GM18526 (cell line): Measurements from ENCODE around the gene COL4A2.

Experiments used
- POLR2A ChIP-seq: IDR thresholded peaks from 3 replicates; pipeline ENCODE4 v1.6.1; 2011; ENCODE audit not compliant: insufficient read length; ENCODE audit errors: extremely low read depth

Gene COL4A2

GRCh38 chr13:110280985-110281688, 25.9 kb upstream of the COL4A2 start:
- TF ChIP-seq POLR2A = no peak

- TF ChIP-seq POLR2A = no peak
These were observed 25.3 kb upstream of the COL4A2 start for GRCh38 chr13:110281736-110282135.

GRCh38 chr13:110282316-110282841, 24.7 kb upstream of the COL4A2 start:
- no peak for TF ChIP-seq POLR2A

DNA sequence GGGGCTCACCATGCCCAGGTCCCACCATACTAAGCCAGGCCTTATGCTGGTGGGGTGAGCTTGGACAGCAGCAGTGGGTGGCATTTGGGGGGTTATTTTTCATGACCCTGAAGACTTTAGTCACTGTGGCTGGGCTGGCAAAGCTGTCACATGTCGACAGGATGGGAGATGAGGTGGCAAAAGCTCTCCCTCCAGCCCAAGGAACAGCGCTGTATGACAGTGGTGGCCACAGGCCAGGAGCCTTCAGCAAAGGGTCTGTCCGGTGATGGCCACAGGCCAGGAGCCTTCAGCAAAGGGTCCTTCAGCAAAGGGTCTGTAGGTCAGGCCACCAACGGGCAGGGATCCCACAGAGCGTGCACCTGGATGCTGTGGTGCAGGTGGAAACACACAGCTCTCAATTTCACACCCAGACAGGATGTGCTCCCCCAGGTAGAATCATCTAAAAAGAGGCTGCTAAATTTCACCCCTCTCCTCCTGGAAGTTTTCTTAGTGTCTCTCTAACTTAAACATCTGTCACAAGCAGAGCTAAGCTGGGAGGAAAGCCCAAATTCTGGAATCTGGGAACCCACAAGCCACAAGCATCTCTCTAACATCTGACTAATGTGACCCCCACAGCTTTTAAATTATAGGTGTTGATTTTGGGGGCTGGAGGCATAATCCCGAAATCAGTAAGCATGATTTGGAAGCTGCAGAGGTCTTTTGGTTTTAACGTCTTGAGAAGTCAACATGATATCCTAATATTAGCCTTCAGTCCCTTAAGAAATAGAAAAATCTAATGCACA, 23.2 kb upstream of the COL4A2 start:
- no peak for TF ChIP-seq POLR2A

DNA sequence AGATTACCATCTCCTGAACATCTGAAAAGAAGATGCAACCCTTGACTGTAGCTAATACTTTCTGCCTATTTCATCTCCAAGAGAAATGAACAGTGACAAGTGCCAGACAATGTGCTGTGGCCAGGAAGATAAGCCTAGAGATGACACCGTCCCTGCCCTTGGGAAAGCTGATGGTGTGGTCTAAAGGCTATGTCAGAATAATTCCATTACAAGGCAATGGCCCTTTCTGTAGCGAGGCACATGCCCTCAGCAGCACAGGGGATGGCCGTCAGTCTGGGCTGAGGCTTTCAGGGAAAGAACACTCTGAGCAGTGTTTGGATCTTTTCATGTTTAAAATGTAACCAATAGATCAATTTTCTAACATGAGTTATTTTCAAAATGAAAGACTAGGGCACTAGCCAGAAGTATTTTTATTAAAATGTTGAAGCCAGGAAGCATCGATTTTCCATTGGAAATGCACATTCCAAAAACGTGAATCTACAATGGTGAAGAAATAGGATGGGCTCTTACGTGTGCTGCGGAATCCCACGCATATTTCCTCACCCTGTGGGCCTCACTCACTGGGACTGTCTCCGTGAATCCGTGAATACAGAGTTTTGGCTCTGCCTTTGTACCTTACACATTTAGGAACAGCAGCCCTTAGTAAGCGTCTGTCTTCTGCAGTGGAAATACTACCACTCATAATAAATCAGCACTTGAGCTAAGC, 22.2 kb upstream of the COL4A2 start:
- TF ChIP-seq POLR2A = no peak

GRCh38 chr13:110285991-110286832, 20.9 kb upstream of the COL4A2 start:
- TF ChIP-seq POLR2A = no peak

DNA sequence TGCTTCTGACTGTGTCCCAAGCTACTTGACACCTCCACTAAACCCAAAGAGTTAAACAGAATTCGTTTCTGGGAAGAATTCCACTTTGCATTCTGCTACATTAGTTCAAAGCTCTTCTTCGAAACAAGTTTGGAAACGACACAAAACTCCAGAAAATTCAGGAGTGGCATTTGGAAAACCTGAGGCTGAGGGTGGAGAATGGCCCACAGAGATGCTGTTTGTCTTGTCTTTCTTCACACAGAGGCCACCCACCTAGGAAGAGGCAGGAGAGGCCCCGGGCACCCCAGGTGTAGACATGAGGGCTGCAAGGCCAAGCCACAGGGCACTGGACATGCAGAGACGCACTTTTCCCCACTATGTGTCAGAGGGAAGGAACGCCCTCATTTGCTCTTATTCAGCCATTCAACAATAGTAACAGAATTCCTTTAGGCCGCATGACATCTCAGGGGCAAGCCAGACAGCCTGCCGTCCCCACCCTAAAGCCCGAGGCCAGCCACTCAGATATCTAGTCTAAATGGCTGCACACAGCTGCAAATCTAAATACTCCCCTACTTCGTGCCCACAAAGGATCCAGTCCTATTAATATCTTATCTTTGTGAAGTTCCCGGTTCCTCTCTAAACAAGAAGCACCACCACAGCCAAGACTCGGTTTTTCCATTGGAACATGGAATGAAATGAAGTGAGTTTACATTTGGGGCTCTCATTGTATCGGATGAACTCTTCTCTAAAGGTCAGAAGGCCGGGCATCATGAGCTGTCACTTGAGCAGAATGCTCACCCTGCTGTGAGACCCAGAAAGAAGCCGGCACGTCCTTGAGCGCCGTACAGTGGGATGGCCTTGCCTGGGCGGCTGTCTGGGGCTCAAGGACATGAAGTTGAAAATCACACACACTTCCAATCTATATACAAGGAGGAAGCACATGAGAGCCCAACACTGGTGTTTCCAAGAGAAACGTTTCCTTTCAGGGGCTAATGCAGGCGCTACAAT, 20.0 kb upstream of the COL4A2 start:
- TF ChIP-seq POLR2A = no peak

DNA sequence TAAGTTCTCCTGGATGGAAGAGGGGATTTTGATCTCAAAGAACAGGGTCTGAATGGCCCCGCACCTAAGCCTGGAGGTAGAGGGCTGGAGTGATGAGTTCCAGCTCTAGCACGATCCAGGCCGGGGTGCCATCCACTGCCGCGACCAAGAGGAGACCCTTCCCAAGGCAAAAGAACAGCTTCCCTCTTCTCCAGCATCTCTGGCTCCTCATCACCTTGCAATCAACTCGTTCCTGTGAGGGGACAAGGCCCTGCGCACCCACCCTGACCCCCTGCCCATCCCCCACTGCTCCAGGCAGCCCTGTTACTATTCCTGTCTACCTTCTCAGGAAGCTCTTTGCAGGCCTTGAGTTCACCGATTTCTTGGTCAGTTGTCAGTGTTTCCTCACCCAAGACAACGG, 17.9 kb upstream of the COL4A2 start:
- no peak for TF ChIP-seq POLR2A

DNA sequence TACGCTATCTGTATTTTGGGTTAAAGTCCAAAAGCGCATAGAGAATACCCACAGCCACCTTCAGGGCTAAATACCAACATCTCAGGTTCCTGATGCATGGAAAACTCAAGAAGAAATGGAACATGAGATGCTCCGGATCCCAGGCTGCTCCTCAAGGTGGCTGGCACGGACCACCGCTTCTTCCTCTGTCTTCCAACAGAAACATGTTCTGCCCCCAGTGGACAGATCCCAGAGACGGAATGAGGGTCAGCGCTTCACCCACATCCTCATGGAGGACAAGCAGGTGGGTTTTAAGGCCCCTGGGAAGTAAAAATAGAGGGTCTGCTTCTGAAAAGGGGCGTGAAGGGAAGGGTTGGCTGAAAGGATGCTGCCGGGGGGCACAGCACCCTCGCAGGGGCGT, 17.4 kb upstream of the COL4A2 start:
- no peak for TF ChIP-seq POLR2A

GRCh38 chr13:110290153-110290552, 16.9 kb upstream of the COL4A2 start:
- TF ChIP-seq POLR2A = no peak

- TF ChIP-seq POLR2A = no peak
These were observed 16.3 kb upstream of the COL4A2 start for GRCh38 chr13:110290826-110291225.

DNA sequence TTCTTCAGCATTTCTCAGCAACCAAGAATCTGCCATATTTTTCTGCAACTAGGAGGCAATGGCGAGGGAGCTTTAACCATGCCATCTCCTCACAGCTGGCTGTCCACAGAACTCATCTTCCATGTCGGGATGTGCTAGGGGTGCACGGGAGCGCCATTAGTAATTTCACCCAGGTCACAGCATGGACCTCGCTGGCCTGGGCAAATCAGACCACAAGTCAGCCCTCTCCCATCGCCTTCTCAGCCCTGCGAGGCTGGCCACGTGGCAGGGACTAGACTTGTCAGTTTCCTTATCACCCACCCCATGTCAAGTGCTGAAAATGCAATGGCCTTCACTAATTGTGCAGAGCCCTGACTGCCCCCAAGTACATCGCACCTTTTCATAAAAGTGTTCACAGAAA, 15.8 kb upstream of the COL4A2 start:
- no peak for TF ChIP-seq POLR2A

DNA sequence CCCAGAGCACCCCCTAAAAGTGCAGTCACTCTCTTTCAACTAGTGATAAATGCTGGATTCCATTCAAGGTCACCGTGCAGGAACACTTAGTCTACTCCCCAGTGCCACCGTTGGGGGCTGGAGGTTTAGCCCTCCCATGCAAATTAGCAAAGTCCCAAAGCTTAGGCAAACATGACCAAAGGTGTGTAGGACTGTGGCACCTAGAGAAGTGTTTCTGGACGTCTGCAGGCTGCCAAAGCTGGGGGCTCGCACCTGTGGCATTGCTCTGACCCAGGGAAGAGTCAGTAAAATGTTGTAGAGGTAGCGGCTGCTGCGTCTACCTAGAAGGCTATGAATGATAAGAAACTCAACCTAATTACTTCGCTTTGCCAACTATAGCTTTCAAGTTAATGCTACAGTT, 14.0 kb upstream of the COL4A2 start:
- TF ChIP-seq POLR2A = no peak

DNA sequence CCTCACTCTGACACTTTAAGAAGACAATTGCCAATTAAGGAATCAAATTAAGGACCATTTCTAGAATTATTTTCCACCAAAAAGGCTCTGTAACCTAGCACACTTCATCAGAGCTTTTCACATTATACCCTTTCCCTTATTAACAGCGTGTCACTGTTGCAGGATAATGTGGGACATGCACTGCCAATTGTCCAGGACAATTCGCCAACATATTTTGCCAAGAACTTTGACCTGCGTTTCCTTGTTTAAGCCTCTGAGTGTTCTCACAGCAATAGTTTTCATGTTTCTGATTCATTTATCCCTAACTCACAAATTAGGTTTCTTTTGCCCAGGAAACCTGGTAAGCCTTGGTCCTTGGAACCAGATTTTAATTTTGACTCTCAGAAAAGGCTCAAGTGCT, 13.4 kb upstream of the COL4A2 start:
- TF ChIP-seq POLR2A = no peak

DNA sequence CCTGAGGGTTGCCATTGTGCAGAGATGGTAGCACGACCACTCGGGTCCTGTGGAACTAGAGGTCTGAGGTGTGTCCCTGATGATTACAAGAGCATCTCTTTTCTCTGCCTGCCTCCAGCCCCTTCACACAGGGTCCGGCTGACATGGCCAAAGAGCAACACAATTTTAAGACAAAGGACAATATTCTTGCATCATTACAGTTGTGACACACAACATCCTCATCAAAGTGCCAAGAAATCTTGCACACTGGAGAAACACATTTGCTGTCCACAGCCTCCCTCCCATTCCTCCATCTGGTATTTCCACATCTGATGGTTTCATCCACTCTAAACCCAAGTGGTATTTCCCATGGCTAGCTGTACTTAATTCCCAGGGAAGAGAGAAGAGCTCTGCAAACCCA, 12.9 kb upstream of the COL4A2 start:
- no peak for TF ChIP-seq POLR2A
